NCI-H1417 treated with DMSO at 0.1 percent for 48 hours (cell line): ENCODE data around the gene SSTR5.

Experiments used
- DNase-seq: peaks from one replicate; lab custom pipeline; 2025; lab: John Stamatoyannopoulos, UW

Gene SSTR5

GRCh38 chr16:1039762-1040161 lies 32.8 kb upstream of the SSTR5 start:
- DNase-seq = no peak

DNA sequence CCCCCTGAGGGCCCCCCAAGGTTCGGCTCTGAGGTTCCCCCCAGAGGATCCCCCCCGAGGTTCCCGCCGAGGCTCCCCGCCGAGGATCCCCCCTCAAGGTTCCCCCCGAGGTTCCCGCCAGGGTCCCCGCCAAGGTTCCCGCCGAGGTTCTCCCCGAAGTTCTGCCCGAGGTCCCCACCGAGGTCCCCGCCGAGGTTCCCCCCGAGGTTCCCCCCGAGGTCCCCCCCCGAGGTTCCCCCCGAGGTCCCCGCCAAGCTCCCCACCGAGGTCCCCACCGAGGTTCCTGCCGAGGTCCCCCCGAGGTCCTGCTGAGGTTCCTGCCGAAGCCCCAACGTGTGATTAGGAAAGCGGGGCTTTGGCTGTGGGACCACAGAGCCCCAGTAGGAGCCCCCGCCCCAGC lies 32.2 kb upstream of the SSTR5 start:
- DNase-seq = no peak

DNA sequence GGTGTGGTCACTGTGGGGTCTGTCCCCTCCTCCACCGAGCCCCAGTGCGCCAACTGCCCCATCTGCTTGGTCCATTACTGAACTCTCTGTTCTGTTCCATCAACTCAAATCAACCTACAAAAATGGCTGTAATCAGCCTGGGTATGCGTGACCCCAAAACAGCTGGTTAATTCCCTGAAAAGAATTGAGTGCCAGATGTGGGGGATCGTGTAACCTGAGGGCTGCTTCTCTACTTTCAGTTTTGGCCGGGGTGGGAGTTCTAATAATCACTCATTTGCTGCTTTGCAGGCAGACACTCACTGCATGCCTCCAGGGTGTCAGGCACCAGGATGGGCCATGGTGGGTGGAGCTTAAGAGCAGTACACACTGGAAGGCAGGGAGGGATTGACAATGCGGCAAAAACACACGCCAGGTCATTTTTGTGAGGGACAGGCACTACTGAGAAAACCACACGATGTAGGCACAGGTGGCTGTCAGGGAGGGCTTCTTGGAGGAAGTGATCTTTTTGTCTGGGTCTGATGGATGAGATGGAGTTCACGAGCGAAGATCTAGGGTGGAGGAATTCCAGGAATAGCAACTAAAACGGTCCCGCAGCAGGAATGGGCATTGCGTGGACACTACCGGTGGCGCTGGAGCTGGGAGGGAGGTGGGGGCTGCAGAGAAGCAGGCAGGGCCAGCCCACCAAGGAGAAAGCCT lies 30.4 kb upstream of the SSTR5 start:
- no peak for DNase-seq

DNA sequence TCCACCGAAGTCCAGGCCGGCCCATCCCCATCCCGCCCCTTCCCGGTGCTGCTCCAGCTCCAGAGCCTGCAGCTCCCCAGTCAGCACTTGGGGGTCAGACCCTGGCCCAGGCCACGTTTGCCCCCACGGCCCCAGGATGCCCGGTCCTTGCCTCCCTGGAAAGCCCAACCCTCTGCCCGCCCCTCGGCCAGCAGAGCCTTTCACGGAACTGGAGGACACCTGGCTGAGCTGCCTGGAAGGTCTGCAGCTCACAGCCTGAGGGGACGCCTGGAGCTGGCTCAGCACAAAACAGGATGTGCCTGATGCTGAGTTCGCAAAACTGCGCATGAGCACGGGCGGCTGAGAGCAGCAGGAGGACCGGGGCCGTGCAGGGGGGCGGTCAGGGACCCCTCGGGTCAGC lies 29.7 kb upstream of the SSTR5 start:
- DNase-seq = no peak

DNA sequence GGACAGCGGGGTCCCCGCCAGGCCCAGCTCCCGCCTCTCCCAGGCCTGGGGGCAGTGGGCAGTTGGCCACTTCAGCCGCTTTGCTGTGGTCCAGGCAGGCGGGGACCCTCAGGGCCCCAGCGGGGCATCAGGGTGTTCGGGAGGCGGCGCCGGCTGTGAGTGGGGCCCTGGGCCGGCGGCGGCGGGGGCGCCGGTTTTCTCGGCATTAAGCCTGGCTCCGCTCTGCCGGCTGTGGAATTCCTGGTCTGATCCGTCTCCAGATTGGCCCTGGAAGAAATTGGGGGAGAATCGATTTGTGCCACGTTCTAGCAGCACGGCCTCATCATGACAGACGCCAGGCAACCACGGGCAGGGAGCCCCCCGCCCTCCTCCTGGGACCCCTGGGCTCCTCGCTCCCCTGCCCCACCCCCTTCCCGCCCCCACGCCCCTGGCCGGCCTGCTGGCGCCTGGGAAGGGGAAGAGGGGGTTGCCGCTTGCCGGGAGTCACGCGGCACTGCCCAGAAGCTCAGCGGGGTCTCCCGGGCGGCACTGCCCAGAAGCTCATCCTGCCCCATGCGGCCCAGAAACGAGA lies 28.6 kb upstream of the SSTR5 start:
- no peak for DNase-seq

DNA sequence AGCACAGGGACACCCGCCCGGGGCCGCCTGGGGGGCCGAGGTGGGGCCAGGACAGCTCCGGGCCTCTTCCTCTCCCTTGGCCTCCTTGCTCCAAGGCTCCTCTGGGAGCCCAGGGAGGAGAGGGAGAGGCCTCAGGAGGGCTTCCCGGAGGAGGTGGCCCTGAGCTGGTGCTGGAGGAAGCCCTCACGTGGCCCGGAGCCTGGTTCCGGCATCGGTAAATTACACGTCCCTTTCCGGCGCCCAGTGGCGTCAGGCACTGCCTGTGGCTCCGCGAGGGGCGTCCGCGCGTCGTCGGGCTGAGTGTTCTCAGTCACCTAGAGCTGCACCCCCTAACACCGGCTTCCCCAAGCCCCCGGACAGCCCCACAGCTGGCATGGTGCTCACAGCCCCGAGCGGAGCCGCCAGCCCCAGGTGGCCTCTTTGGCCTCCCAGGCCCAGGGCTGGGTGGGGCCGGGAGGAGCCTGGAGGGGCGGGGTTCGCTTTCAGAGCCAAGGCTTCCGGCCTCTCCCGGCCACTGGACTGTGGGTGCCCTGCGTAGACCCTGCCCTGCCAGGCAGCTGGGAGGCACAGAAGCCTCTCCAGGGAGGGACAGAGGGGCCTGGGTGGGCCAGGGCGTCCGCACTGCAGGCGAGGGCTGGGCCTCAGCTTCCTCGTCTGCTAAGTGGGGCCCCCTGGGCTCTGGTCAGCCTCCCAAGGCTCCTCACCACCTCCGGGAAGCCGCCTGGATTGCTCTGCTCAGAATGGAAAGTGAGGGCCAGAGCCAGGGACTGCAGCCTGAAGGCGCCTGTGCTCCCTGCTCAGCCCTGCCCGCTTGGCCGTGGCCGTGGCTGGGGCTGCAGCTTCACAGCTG lies 27.9 kb upstream of the SSTR5 start:
- no peak for DNase-seq

DNA sequence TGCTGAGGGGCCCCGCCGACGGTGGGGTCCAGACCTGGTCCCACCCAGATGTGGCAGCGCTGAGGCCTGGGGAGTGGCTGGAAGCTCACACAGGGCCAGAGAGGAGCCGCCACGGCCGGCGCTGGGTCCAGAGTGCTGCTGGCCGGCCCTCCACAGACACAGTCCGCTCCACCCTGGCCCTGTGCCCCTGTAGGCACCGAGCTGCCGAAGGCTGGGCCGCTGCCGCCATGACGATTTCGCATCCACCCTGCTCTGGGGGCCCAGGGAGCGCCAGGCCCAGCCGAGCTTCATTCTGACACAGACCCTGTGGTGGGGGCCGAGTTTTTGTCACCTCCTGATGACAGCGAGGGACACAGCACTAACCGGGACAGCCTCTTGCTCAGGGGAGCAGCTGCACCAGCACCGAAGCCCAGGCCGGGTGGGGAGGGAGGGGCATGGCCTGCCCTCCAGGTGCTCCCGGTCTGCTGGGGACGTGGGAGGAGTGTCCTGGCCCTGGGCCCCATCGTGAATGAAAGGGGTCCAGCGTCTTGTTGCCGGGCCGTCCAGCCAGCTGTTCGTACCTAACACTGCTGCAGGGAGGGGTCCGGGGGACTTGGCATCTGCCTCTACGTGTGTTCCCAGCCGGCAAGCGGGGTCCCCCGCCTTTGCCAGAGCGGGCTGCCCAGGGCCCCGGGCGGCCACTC lies 27.1 kb upstream of the SSTR5 start:
- DNase-seq = no peak

DNA sequence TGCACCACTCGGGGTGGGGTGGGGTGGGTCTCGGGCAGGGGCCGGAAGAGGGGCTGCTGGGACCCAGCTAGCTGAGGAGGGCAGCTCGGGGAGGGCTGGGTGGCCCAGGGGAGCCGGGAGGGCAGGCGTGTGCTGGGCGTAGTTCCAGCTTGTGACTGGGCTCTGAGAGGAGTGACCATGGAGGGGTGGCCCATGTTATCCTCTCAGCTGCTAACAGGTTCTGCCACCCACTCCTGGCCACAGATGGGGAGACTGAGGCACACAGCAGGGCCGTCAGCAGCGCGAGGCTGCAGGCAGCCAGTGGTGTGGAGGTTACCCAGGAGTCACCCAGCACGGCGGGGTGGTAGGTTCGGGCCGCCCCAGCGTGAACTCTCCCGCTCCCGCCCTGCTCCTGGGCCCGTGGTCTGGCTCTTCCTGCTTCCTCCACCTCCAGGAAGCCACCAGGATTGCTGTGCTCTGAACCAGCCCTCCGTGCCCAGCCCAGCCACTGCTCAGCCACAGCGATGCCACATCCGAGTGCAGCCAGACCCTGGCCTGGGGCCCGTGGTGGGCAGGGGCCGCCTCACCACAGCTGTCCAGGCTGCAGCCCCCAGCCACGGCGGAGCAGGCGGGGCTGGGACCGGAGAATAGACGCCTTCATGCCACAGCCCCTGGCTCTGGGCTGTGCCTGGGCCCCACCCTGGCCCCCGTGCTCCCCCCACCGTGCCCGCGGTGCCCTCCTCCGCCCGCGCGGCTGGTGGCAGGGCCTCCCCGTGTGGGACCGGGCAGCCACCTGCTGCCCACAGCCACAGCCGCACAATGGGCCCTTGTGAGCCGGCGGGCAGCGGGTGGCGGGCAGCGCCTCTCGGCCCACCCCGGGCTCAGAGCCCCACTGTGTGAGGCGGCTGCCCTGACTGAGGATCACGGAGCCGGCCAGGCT lies 26.3 kb upstream of the SSTR5 start:
- no peak for DNase-seq

GRCh38 chr16:1047123-1047522 lies 25.4 kb upstream of the SSTR5 start:
- no peak for DNase-seq

DNA sequence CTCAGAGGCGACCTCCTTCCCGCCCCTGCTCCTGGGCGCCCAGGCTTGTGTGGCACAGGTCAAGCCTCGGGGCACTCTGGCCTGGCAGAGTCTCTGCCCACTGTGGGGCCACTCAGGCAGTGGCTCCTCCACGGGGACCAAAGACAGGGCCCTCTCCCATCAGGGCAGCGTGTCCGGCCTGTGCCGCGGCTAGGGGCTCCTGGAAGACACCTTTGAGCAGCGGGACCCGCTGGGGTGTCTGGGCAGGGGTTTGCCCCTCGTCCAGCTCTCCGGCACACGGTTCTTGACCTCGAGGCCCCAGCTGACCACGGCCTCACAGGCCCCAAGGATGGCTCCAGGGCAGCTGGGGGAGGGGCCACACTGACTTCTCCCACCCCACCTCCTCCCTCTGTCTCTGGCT lies 24.7 kb upstream of the SSTR5 start:
- no peak for DNase-seq

DNA sequence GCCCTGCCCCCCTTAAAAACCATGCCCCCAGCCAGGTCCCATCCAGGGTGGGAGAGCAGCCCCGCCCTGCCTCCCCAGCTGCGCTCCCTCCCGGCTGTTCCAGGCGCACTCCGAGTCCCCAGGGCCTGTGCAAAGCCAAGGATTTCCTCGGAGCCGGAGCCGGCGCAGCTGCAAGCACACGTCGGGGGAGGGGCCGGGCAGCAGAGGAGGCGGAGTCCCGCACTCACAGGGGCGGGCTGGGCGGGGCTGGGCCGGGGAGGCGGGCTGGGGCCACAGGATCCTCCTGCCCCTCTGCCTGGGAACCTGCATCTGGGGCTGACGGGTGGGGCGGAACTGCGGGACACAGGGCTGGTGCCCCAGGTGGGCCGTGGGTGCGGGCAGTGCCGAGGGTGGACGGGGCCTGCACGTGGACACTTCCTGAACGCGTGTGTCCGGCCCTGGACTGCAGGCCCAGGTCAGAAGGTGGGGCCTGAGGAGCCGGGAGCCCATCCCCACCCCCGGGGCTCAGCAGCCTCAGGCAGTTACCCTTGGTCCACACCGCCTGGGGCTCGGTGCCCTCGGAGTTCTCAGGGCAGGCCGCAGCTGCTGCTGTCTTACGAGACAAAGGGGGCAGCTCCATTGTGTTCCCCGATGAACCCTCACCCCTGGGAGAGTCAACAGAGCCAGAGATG lies 24.0 kb upstream of the SSTR5 start:
- no peak for DNase-seq

DNA sequence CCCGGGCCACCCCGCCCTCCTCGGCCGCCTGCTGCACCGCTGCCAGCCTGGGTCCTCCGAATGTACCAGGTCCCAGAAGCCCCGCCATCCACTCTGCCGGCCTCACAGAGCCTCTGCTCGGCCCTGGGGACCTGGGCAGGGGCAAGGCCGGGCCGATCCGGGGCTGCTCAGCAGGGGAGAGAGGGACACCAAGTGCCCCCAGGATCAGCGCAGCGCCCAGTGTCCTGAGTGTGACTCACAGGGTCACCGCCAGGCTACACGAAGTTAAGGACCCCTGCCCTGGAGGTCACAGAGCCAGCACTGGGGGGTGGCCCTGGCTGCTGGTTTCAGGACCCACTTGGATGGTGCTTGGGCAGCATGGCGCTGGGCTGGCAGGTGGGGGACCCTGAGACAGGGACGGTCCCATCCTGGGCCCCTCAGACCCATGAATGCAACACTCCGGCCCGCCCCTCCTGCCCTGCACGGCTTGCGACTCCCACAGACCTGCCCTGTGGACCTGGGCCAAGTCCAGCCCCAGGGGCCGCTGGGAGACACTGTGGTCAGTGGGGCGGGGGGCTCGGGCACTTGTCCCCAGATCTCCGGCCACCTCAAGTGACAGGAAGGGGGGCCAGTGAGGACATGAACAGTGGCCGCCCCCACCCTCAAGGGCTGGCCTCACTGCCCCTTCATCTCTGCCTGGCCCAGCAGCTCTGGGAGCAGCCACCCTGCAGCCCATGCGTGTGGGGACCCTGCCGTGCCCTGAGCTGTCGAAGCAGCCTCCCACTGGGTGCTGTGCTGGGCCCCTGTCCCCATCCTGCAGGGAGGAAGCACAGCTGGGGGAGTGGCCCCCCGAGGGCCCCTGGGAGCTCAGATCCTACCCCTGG lies 23.2 kb upstream of the SSTR5 start:
- no peak for DNase-seq

DNA sequence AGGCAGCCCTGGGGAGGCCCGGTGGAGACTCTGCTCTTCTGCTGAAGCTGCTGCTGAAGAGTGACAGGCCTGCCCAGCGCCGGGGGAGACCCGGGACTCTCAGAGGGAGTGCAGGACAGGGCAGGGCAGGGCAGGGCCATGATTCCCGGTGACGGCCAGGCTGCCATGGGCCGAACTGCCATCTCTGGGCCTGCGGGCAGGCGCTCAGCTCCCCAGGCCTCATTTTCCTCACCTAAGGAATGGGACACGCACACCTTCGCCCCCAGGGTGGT lies 22.6 kb upstream of the SSTR5 start:
- no peak for DNase-seq

DNA sequence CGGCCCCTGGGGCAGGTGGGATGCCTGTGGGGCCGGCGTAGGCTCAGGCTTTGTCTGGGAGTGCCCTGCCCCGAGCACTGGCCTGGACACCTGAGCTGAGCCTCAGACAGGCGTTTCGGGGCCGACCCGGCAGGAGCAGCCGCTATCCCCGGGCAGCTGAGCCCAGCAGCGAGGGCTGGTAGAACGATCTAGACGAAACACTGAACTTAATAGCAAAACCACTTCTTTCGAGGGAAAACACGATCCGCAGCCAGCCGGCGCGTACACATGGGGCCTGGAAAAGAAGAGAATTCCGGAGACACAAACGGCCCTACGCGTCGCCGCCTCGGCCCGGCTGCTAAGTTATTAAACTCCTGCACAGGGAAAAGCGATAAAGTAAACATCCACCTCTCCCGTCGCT lies 22.0 kb upstream of the SSTR5 start:
- DNase-seq = no peak

- DNase-seq = no peak
These were observed 21.6 kb upstream of the SSTR5 start for GRCh38 chr16:1050921-1051320.

DNA sequence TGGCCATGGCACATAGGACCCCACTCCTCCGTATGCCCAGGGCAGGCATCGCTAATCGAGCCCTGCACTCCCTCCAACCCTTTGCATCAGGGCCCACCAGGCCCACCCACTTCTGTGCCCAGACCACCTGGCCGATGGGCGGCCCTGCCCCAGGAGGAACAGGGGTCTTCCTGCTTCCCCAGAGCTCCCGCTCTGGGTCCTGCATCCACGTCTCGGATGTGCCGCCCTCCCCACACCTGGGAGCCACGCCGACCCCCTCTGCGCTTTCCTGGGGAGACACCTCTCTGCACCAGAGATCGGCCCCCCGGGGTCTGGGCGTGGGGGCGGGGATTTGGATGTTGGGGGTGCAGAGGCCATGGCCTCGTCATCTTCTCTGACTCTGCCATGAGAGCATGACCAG lies 21.1 kb upstream of the SSTR5 start:
- no peak for DNase-seq

- DNase-seq = no peak
These were observed 19.8 kb upstream of the SSTR5 start for GRCh38 chr16:1052721-1053120.

DNA sequence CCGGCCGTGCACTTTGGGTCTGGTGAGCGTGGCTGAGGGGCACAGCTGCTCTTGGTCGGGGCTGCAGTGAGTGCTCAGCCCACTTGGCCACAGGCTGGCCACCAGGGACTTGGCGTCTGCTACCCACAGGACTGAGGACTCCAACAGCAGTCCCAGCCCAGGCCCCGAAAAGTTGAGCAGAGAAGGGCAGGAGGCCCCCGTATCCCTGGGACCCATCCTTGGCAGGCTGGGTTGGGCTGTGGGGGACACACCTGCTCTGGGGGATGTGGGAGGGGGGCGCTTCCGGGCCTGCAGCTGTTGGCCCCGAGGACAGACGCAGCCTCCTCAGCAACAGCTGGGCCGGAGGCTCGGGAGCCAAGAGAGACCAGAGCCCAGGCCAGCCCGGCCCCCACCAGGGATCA lies 19.4 kb upstream of the SSTR5 start:
- DNase-seq = no peak

DNA sequence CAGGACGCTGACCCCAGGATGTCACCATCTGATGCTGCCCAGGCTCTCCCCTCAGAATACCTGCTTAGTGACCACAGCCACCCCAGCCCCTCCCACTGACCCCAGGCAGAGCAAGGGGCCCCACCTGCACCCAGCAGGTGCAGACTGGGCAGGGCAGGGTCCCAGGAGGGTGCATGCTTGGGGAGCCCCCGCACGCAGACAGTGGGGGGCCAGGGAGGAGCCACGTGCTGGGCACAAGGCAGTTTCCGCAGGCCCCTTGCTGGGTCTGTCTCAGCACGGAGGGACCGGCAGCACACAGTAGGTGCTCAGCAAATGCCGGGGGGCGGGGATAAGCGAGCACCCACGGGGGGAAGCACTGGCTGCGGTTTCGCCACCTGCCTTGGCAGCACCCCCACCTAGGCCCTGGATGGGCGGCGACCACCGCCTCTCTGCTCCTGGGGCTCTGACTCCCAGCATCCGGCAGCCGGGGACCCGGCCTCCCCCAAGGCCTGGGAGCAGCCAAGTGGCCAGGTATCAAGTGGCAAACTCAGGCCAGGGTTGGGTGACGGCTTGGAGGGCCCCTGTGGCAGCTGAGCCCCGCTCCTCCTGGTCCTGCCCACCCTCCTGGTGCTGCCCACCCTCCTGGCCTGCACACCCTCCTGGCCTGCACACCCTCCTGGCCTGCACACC lies 18.7 kb upstream of the SSTR5 start:
- no peak for DNase-seq
